ENCODE data around the gene SNTB2.
"Not testable (repeated sequence)": the region's sequence is repeated elsewhere in the genome, so short reads cannot be mapped to it uniquely, and the experiment has no call there.

Gene SNTB2

DNA sequence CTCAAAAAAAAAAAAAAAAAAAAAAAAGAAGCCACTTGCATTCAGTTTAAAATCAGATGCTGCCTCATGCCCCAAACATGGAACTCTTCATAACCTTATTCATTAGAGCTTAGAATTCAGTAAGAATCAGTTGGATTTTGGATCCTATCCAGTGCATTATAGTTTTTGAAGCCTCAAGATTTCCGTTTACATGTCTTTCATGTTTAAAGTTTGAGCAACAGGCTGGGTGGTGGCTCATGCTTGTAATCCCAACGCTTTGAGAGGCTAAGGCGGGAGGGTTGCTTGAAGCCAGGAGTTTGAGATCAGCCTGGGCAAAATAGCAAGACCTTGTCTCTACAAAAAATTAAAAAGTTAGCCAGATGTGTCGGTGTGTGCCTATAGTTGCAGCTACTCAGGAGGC, 55.0 kb downstream of the SNTB2 start:
- Histone ChIP-seq H3K4me1 (no peaks in the 10 kb centered on the region), H3K4me3 (ENCODE audit: low read depth, low read length) (no peak overlapping the region), H3K36me3 (peaks cover 4% of the 10 kb centered on the region; the same call in 1 of the 2 replicates), H3K27me3 (no peaks in the 10 kb centered on the region), H3K9me3 (no peaks in the 10 kb centered on the region)
- TF ChIP-seq CTCF (IDR thresholded peaks at IDR 0.05; ENCODE audit: low read depth, low read length) = no peak
- no peak for DNase-seq

DNA sequence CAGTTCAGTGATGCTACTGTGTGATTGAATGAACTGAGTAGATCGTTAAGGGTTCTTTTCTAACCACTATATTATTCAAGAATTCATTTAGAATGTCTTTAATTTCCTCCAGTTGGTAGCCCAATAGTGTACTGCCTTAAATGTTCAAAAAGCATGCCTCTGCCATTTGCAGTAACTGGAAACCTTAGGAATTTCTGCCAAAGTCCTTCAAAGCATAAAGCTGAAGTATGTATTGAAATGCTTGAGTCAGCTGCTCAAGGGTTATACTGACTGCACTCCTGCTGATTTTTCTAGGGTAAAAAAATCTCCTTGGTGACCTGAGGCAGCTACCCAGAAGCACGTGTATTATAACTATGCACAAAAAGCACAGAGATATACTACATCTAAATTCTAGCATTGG, 56.5 kb downstream of the SNTB2 start:
- H3K9me3 ChIP-seq = no peaks in the 10 kb centered on the region
- no peaks in the 10 kb centered on the region for H3K4me1 ChIP-seq
- no peak for DNase-seq
- no peak for TF ChIP-seq CTCF (IDR thresholded peaks at IDR 0.05; ENCODE audit: low read depth, low read length)
- no peak overlapping the region for H3K4me3 ChIP-seq (ENCODE audit: low read depth, low read length)
- H3K27me3 ChIP-seq = no peaks in the 10 kb centered on the region
- H3K36me3 ChIP-seq = peaks cover 4% of the 10 kb centered on the region; the same call in 1 of the 2 replicates

DNA sequence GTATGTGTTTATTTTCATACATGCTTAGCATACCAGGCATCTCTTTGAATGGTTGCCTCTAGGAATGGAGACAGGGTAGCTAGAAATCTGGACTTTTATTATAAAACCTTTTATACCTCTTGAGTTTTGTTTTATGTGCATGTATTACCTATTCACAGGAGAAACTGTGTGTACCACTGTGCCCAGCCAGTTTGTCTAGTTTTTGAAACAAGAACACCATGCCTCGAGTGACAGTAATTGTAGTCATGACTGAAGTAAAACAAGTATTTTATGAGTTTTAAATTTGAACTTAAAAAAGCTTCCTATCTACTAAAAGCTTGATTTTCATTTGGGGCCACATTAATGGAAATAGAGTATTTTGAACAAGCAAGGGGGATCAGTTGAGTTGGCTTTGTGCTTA, 57.4 kb downstream of the SNTB2 start:
- Histone ChIP-seq H3K4me1 (no peaks in the 10 kb centered on the region), H3K27me3 (no peaks in the 10 kb centered on the region), H3K9me3 (no peaks in the 10 kb centered on the region), H3K36me3 (peaks cover 4% of the 10 kb centered on the region; the same call in 1 of the 2 replicates), H3K4me3 (ENCODE audit: low read depth, low read length) (no peak overlapping the region)
- DNase-seq = no peak
- no peak for TF ChIP-seq CTCF (IDR thresholded peaks at IDR 0.05; ENCODE audit: low read depth, low read length)

GRCh38 chr16:69250081-69250480, 63.1 kb downstream of the SNTB2 start:
- H3K9me3 ChIP-seq = no peaks in the 10 kb centered on the region
- no peaks in the 10 kb centered on the region for H3K4me1 ChIP-seq
- TF ChIP-seq CTCF (IDR thresholded peaks at IDR 0.05; ENCODE audit: low read depth, low read length) = no peak
- no peak overlapping the region for H3K4me3 ChIP-seq (ENCODE audit: low read depth, low read length)
- no peaks in the 10 kb centered on the region for H3K27me3 ChIP-seq
- DNase-seq = no peak
- H3K36me3 ChIP-seq = peaks cover 4% of the 10 kb centered on the region; the same call in 1 of the 2 replicates

DNA sequence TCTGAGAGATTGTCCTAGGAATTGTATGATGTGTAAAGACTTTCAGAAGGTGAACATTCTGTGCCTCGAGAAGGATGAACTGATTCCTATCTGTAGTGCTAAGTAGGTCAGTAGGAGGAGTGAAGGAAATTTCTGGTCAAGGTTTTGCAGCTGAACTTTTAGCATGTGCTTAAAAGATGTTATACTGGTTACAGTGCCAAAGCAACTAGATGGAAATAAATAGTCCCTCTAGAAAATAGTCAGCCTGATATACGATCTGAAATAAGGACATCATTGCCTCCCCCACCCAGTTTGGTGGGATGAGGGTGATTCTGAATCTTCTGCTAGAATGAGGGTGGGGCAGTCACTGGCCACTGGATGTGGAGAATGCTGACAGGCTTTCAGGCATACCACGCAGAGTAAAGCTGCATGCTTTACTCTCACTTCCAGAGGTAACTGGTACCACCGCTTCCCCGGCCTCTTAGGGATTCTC, 66.9 kb downstream of the SNTB2 start:
- no peaks in the 10 kb centered on the region for H3K27me3 ChIP-seq
- no peak for TF ChIP-seq CTCF (IDR thresholded peaks at IDR 0.05; ENCODE audit: low read depth, low read length)
- H3K36me3 ChIP-seq = no peaks in the 10 kb centered on the region
- no peak for DNase-seq
- H3K4me3 ChIP-seq (ENCODE audit: low read depth, low read length) = no peak overlapping the region
- H3K9me3 ChIP-seq = no peaks in the 10 kb centered on the region
- H3K4me1 ChIP-seq = no peaks in the 10 kb centered on the region

DNA sequence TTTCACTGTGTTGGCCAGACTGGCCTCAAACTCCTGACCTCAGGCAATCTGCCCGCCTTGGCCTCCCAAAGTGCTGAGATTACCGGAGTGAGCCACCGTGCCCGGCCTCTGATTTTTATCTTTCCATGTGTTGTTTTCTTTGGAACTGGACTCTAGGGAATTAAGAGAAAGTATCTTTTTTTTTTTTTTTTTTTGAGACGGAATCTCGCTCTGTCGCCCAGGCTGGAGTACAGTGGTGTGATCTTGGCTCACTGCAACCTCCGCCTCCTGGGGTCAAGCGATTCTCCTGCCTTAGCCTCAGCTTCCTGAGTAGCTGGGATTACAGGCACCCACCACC, 72.4 kb downstream of the SNTB2 start:
- not testable (repeated sequence) for H3K4me3 ChIP-seq (ENCODE audit: low read depth, low read length); H3K4me1 ChIP-seq; H3K27me3 ChIP-seq; DNase-seq; H3K36me3 ChIP-seq; H3K9me3 ChIP-seq

DNA sequence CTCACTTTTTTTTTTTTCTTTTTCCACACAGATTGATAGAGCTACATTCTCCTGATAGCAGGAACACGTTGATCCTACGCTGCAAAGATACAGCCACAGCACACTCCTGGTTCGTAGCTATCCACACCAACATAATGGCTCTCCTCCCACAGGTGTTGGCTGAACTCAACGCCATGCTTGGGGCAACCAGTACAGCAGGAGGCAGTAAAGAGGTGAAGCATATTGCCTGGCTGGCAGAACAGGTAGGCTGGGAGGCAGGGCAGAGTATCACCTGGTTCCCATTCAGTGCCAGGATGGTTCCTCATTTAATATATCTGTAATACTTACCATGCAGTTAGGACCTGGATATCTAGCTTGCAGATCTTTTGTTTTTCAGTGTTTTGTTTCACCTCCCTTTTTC, 73.1 kb downstream of the SNTB2 start:
- no peaks in the 10 kb centered on the region for H3K4me1 ChIP-seq
- H3K4me3 ChIP-seq (ENCODE audit: low read depth, low read length) = no peak overlapping the region
- DNase-seq = no peak
- no peaks in the 10 kb centered on the region for H3K9me3 ChIP-seq
- no peaks in the 10 kb centered on the region for H3K27me3 ChIP-seq
- H3K36me3 ChIP-seq = no peaks in the 10 kb centered on the region; the same call in 1 of the 2 replicates
- TF ChIP-seq CTCF (IDR thresholded peaks at IDR 0.05; ENCODE audit: low read depth, low read length) = no peak
